Islet precursor cell (in vitro differentiated cells): ENCODE results near the gene GABRA6.
"Not testable (repeated sequence)": the region's sequence is repeated elsewhere in the genome, so short reads cannot be mapped to it uniquely, and the experiment has no call there.

Experiments
- DNase-seq: peaks from one replicate; pipeline ENCODE4 v3.0.0-alpha.2; 2018

The GABRA6 gene

GRCh38 chr5:161685461-161685860 is at the start of gene GABRA6:
GABRA6 (plus strand) TSS chr5:161685721; CDS start chr5:161685990, 269 bp downstream.
- DNase-seq, result no peak

DNA sequence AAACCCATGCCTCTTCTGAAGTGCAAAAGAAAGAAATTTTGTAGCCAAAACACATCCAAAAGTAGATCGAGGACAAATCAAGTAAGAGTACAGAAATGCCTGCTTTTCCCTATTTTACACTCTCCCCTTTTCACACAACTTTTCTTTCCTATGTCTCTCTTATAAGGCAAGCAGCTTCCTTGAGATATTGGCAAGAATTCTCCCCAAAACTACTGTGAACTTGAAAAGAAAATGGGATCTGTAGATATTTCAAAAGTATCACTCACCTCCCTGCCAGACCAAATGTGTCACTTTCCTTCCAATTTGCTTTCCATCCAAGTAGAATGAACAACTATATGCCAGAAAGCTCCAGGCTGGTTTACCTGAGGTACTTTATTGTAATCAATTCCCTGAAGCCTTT is 47.9 kb upstream of the GABRA6 start:
- no peak for DNase-seq

DNA sequence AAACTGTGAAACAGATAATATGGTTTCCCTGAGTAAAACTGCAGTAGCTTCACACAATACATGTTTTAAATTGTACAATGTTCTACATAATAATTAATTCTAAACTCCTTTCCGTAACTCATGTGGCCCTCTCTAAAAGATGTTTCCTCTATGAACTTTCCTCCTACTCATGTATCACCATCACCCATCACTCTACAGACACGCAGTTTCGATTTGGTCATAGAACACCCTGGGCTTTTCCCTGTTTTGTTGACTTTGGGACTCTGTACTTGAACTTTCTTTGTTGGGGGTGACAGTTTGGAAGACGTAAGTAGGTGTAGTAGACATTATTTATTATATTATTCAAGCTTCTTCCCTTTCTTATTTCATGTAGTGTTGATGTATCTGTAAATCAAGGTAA is 44.1 kb upstream of the GABRA6 start:
- no peak for DNase-seq

DNA sequence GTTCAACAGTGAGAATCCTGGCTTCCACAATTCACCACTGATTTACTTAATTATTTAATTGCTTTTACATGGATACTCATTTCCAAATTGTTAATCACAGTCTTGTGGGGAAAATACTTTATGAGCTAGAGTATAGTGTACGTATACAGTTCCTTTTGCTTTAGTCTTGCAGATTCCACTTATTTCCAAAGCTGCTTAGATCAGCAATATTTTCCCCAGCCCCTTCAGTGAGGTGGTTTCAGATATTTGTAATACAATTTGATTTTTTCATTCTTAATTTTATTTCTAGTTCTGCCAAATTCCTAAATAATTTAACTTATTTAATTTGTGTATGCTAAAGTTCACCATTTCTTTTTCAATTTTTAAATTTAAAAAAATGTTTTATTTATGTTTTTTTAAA is 40.3 kb upstream of the GABRA6 start:
- DNase-seq, result no peak

- not testable (repeated sequence) for DNase-seq
These were observed 33.6 kb upstream of the GABRA6 start for GRCh38 chr5:161651926-161652325.

DNA sequence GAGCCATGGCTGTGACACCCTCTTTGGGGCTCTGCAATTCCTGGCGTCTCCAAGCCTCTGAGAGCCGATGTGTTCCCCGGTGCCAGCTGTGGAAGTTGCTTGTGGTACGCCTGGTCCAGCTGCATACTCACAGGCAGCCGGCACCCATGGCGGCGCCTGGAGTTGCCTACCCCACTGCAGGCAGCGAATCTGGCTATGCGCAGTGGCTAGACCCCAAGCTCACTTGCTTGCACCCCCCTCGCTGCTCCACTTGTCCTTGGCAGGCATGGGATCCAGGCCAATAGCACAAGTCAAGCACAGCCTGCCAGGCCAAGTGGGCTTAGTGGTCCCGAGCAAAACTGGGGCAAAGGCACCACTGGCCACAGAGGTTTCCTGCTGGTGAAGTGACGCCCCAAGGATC is 24.7 kb upstream of the GABRA6 start:
- no peak for DNase-seq

GRCh38 chr5:161663431-161663830 is 22.1 kb upstream of the GABRA6 start:
- no peak for DNase-seq

DNA sequence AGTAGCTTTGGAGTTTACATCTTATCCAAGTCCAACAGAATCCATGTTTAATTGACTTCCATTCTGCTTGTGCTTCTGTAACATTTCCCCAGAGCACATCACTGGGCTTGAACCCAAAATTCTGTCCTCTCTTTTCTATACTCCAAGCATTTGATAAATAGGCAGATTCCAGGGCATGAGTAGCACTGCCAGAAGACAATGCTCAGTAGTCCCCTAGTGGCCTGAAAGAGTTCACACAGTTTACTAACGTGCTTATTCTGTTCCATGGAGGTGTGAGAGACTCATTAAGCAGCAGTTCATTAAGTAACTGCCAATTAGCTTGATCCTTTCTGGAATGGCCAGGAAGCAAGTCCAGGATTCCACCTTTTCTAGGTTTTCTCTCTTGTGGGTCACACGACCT is 9.4 kb upstream of the GABRA6 start:
- DNase-seq, result no peak

GRCh38 chr5:161686149-161686548 is 628 bp downstream of the GABRA6 start:
- DNase-seq, result no peak

DNA sequence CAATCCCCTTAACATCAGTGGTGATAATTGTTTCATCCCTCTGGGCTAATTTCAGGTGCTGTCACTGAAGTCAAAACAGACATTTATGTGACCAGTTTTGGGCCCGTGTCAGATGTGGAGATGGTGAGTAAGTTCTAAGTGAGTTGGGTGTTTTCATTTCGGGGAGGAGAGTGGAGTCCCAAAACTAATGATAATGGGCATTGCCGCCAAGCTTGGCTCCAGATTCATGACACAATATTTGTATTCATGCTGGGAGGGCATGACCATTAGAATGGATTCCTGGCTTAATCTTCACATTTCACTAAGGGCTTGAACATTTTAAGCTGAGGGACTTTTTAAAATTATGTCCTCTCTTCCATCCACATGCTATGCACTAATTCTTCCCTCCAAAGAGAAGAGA is 1.4 kb downstream of the GABRA6 start:
- DNase-seq, result no peak

DNA sequence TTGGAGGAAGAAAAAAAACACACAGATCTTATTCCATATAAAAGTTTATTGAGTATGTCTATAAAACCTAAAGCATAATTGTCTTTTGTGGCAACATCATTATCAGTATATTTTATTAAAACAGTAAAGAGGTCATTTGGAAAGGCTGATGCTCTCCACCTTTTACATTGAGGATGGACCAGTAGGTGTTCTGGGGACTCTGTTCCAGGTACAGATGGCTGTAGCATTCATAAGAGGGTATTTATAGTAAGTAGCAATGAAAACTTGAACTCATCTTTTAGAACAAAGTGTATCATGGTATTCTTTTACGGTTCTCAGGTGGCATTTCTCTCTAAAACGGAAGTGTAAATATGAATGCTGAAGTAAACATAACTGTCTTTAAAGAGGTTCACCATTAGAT is 1.8 kb downstream of the GABRA6 start:
- no peak for DNase-seq

DNA sequence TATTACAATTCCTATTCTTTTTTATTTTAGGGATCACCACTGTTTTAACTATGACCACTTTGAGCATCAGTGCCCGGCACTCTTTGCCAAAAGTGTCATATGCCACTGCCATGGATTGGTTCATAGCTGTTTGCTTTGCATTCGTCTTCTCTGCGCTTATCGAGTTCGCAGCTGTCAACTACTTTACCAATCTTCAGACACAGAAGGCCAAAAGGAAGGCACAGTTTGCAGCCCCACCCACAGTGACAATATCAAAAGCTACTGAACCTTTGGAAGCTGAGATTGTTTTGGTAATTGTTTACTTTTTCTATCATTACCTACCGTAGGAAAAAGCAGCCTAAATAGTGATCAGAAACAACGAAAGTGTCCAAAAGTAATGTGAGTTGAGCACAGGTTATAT is 6.4 kb downstream of the GABRA6 start:
- DNase-seq, result no peak

- no peak for DNase-seq
These were observed 11.5 kb downstream of the GABRA6 start for GRCh38 chr5:161697001-161697400.

DNA sequence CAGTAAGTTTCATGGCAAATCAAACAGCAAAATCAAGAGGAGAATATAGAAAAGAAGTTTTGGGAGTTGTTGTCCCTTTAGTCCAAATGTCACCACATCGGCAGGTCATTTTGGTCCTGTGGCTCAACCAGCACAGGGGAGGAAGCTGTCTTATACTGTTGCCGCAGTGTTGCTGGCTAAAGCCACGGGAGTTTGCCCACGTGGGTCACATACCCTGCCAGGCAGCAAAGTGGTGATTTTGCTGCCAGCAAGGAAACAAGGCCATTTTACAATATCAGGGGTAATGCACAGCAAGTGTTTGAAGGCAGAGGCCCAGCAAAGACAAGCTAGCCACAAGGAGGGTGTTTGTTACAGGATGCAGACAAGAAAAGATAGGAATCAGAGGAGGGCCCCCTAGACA is 14.5 kb downstream of the GABRA6 start:
- DNase-seq, result no peak

GRCh38 chr5:161703528-161703927 is 18.0 kb downstream of the GABRA6 start:
- DNase-seq, result no peak

DNA sequence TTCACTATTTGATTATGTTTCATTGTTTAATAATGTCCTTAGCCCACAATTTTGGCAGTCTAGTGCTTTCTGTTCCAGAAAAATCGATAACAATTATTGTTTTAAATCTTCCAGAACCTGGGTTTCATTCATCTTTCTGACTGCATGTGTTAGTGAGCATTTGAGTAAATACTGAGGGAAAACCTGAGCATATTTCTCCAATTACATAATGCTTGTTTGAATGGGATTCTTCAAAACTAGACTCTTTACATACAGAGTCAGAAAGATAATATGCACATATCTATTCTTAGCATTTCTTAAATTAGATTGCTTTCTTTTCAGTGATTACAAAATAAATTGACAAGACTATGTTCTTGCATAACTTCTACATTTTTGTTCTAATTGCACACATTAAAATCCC is 21.9 kb downstream of the GABRA6 start:
- DNase-seq, result no peak

DNA sequence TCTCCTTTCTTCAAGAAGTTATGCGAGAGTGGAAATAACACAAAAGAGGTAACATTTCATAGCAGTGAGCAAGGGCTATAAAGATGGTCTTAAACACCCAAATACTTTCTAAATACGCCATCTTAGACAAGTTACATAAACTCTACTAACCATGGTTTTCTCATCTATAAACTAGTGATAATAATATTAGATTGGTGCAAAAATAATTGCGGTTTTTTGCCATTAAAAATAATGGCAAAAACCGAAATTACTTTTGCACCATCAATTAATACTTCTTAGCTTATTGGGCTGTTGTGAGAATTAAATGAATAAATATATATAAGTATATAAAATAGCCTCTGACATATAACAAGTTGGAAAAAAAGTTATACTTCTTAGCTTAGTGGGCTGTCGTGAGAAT is 23.7 kb downstream of the GABRA6 start:
- DNase-seq, result no peak

DNA sequence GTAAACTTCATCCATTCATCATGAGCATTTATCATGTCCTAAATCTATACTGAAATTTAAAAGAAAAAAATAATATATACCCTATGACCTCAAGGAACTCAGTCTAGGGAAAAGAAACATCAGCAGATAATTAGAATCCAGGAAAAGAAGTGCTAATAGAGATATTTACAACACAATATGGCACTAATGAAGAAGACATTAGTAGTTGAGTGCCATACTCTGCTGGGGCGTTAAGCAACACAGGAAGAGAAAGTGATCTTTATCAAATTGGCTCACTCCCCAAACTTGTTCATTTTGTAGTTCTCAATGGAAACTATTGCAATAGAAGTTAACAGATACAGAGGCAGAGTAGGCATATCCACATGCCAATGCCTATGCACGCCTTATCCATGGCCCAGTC is 27.5 kb downstream of the GABRA6 start:
- no peak for DNase-seq

GRCh38 chr5:161719157-161719556 is 33.6 kb downstream of the GABRA6 start:
- DNase-seq, result no peak

GRCh38 chr5:161720460-161720859 is 34.9 kb downstream of the GABRA6 start:
- no peak for DNase-seq

GRCh38 chr5:161734741-161735140 is 49.2 kb downstream of the GABRA6 start:
- no peak for DNase-seq

DNA sequence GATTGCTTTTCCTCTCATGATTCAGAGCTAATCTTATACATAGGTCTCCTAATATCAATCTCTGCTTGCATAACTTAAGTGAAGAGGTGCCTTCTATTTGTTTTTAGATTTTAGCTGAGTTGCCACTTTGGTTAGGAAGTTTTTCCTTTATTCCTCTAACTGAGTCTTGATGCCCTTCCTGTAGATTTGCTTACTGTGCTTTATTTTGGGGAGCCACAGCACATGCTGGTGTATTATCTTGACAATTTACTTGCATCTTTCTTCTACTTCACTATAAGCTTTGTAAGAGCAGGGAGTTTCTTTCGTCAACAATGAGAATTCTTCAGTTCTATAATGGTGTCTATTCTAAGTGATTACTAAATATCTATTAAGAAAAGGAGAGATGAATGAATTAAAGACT is 54.9 kb downstream of the GABRA6 start:
- no peak for DNase-seq

GRCh38 chr5:161744276-161744675 is 58.8 kb downstream of the GABRA6 start:
- DNase-seq, result no peak

- no peak for DNase-seq
These were observed 59.9 kb downstream of the GABRA6 start for GRCh38 chr5:161745392-161745791.

DNA sequence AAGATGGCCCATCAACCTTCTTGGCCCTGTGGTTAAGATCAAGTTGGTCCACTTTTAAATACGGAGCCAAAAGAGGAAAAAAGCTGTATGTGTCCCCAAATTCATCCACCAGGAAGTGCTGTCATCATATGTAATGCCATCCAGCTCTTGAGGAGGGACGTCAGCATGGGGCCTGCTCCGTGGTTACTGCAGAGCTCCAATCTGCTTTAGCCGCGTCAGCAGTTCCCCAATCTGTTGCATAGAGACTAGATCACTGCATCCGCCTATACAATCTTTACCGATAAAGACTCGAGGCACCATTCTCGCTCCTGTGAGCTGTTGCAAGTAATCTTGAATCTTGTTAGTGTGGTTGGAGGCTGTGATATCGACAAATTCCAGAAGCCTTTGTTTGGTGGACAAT is 65.7 kb downstream of the GABRA6 start:
- DNase-seq, result no peak
